Stimulated activated CD4-positive, alpha-beta T cell treated with anti-CD3 and anti-CD28 coated beads, Interleukin-2, amount 100 ng/mL, for 48 hours (primary cell): Measurements from ENCODE around the gene CCNO.

ENCODE experiments used
- DNase-seq, 2 donors: peaks; one replicate each; pipeline ENCODE4 v3.0.0-alpha.2; 2020

Gene CCNO

GRCh38 chr5:55232985-55233928 lies at the start of gene CCNO:
CCNO (minus strand) TSS chr5:55233608; CDS start chr5:55233523, 85 bp downstream.
- peak; percentile 47 to 54 for DNase-seq

- DNase-seq, result no peak
These were observed 45.4 kb upstream of the CCNO start for GRCh38 chr5:55278778-55279177.

GRCh38 chr5:55276771-55277170 lies 43.4 kb upstream of the CCNO start:
- DNase-seq, result no peak

GRCh38 chr5:55258339-55258738 lies 24.9 kb upstream of the CCNO start:
- DNase-seq, result no peak

GRCh38 chr5:55254802-55255201 lies 21.4 kb upstream of the CCNO start:
- no peak for DNase-seq

- DNase-seq, result no peak
These were observed 16.7 kb upstream of the CCNO start for GRCh38 chr5:55250064-55250463.

GRCh38 chr5:55241746-55242145 lies 8.3 kb upstream of the CCNO start:
- DNase-seq, result no peak

- no peak for DNase-seq
These were observed 3.4 kb upstream of the CCNO start for GRCh38 chr5:55236800-55237199.

GRCh38 chr5:55234121-55234700 lies 803 bp upstream of the CCNO start:
- DNase-seq, result no peak

GRCh38 chr5:55232271-55232984 lies 980 bp downstream of the CCNO start:
- DNase-seq, result no peak

GRCh38 chr5:55231919-55232270 lies 1.5 kb downstream of the CCNO start:
- no peak for DNase-seq

- DNase-seq, result no peak
These were observed 2.1 kb downstream of the CCNO start for GRCh38 chr5:55231029-55231918.

- DNase-seq, result no peak
These were observed 3.2 kb downstream of the CCNO start for GRCh38 chr5:55230086-55230629.

- no peak for DNase-seq
These were observed 5.6 kb downstream of the CCNO start for GRCh38 chr5:55227664-55228430.

- DNase-seq, result peak in 1 of 2 donors; percentile 63
These were observed 6.3 kb downstream of the CCNO start, which contains the start of gene MCIDAS for GRCh38 chr5:55226934-55227663. MCIDAS (minus strand) TSS chr5:55227315; CDS start chr5:55227138, 177 bp downstream.

- DNase-seq, result peak; percentile 69
These were observed 7.1 kb downstream of the CCNO start for GRCh38 chr5:55226027-55226933.

- no peak for DNase-seq
These were observed 8.1 kb downstream of the CCNO start for GRCh38 chr5:55225346-55225745.

- DNase-seq, result no peak
These were observed 9.6 kb downstream of the CCNO start for GRCh38 chr5:55223812-55224240.
